Hippocampal formation (tissue), 2 donors: Measurements from ENCODE around the gene OSBPL10.

Experiments
- DNase-seq, 2 donors: peaks; one replicate each; lab custom pipeline; 2025; lab: John Stamatoyannopoulos, UW

Gene OSBPL10

GRCh38 chr3:31661993-31662670, 318.9 kb downstream of the OSBPL10 start:
- no peak for DNase-seq

GRCh38 chr3:31661286-31661685, 319.8 kb downstream of the OSBPL10 start:
- DNase-seq = no peak

- DNase-seq = no peak
These were observed 321.8 kb downstream of the OSBPL10 start for GRCh38 chr3:31659246-31659645.

GRCh38 chr3:31654998-31655397, 326.1 kb downstream of the OSBPL10 start:
- no peak for DNase-seq

- DNase-seq = no peak
These were observed 327.6 kb downstream of the OSBPL10 start for GRCh38 chr3:31653464-31653863.

GRCh38 chr3:31652296-31652695, 328.8 kb downstream of the OSBPL10 start:
- DNase-seq = no peak

GRCh38 chr3:31648286-31648968, 332.6 kb downstream of the OSBPL10 start:
- DNase-seq = no peak

- DNase-seq = no peak
These were observed 335.8 kb downstream of the OSBPL10 start for GRCh38 chr3:31645256-31645655.

GRCh38 chr3:31639828-31640227, 341.2 kb downstream of the OSBPL10 start:
- no peak for DNase-seq

- no peak for DNase-seq
These were observed 344.2 kb downstream of the OSBPL10 start for GRCh38 chr3:31636694-31637442.

GRCh38 chr3:31636049-31636448, 345.0 kb downstream of the OSBPL10 start:
- DNase-seq = no peak

- no peak for DNase-seq
These were observed 345.5 kb downstream of the OSBPL10 start for GRCh38 chr3:31635545-31635944.

GRCh38 chr3:31634476-31634875, 346.6 kb downstream of the OSBPL10 start:
- no peak for DNase-seq

GRCh38 chr3:31629054-31629453, 352.0 kb downstream of the OSBPL10 start:
- DNase-seq = no peak

- no peak for DNase-seq
These were observed 355.7 kb downstream of the OSBPL10 start for GRCh38 chr3:31625358-31625757.

- no peak for DNase-seq
These were observed 356.9 kb downstream of the OSBPL10 start for GRCh38 chr3:31624083-31624709.

- no peak for DNase-seq
These were observed 358.3 kb downstream of the OSBPL10 start for GRCh38 chr3:31622636-31623288.

GRCh38 chr3:31621314-31621713, 359.7 kb downstream of the OSBPL10 start:
- no peak for DNase-seq

GRCh38 chr3:31620656-31621055, 360.4 kb downstream of the OSBPL10 start:
- no peak for DNase-seq

GRCh38 chr3:31616711-31617110, 364.4 kb downstream of the OSBPL10 start:
- no peak for DNase-seq

- no peak for DNase-seq
These were observed 365.8 kb downstream of the OSBPL10 start for GRCh38 chr3:31615071-31615875.
